ENCODE data around the gene TTF1.

The TTF1 gene

GRCh38 chr9:132404228-132404881 is 2.3 kb downstream of the TTF1 start:
- no peak for DNase-seq

GRCh38 chr9:132401824-132402223 is 4.8 kb downstream of the TTF1 start:
- no peaks in the 10 kb centered on the region for H3K9me3 ChIP-seq (ENCODE audit: severe bottlenecking)
- no peak for DNase-seq
- H3K36me3 ChIP-seq: peaks cover 75% of the 10 kb centered on the region
- H3K27me3 ChIP-seq (ENCODE audit: insufficient read depth, low read depth, severe bottlenecking): no peaks in the 10 kb centered on the region
- no peak overlapping the region for H3K4me3 ChIP-seq (ENCODE audit: low read depth, low read length)
- H3K27ac ChIP-seq: no peak overlapping the region
- no peak for TF ChIP-seq CTCF (IDR thresholded peaks at IDR 0.05; ENCODE audit: low read depth, low read length)

More at GRCh38 chr9:132404228-132404881, 2.3 kb downstream of the TTF1 start:
- H3K36me3 ChIP-seq: peaks cover 50% of the 10 kb centered on the region
- peaks cover 4% of the 10 kb centered on the region for H3K27me3 ChIP-seq (ENCODE audit: insufficient read depth, low read depth, severe bottlenecking)
- no peak for TF ChIP-seq CTCF (IDR thresholded peaks at IDR 0.05; ENCODE audit: low read depth, low read length)
- H3K4me3 ChIP-seq (ENCODE audit: low read depth, low read length): no peak overlapping the region
- no peaks in the 10 kb centered on the region for H3K9me3 ChIP-seq (ENCODE audit: severe bottlenecking)
- no peak overlapping the region for H3K27ac ChIP-seq

GRCh38 chr9:132395560-132395959 is 11.1 kb downstream of the TTF1 start:
- peaks cover 94% of the 10 kb centered on the region for H3K36me3 ChIP-seq

GRCh38 chr9:132391449-132391848 is 15.2 kb downstream of the TTF1 start:
- Histone ChIP-seq H3K4me3 (ENCODE audit: low read depth, low read length) (no peak overlapping the region), H3K9me3 (ENCODE audit: severe bottlenecking) (no peaks in the 10 kb centered on the region), H3K36me3 (peaks cover 89% of the 10 kb centered on the region), H3K27ac (no peak overlapping the region), H3K27me3 (ENCODE audit: insufficient read depth, low read depth, severe bottlenecking) (no peaks in the 10 kb centered on the region)
- DNase-seq: no peak
- TF ChIP-seq CTCF (IDR thresholded peaks at IDR 0.05; ENCODE audit: low read depth, low read length): no peak

More at GRCh38 chr9:132395560-132395959, 11.1 kb downstream of the TTF1 start:
- Histone ChIP-seq H3K4me3 (ENCODE audit: low read depth, low read length) (no peak overlapping the region), H3K9me3 (ENCODE audit: severe bottlenecking) (no peaks in the 10 kb centered on the region), H3K27me3 (ENCODE audit: insufficient read depth, low read depth, severe bottlenecking) (no peaks in the 10 kb centered on the region), H3K27ac (peak overlapping the region; percentile 18)
- no peak for TF ChIP-seq CTCF (IDR thresholded peaks at IDR 0.05; ENCODE audit: low read depth, low read length)
- DNase-seq: no peak

GRCh38 chr9:132390966-132391365 is 15.7 kb downstream of the TTF1 start:
- no peak overlapping the region for H3K4me3 ChIP-seq (ENCODE audit: low read depth, low read length)
- no peak for DNase-seq
- H3K27me3 ChIP-seq (ENCODE audit: insufficient read depth, low read depth, severe bottlenecking): no peaks in the 10 kb centered on the region
- no peak for TF ChIP-seq CTCF (IDR thresholded peaks at IDR 0.05; ENCODE audit: low read depth, low read length)
- no peak overlapping the region for H3K27ac ChIP-seq
- H3K36me3 ChIP-seq: peaks cover 89% of the 10 kb centered on the region
- H3K9me3 ChIP-seq (ENCODE audit: severe bottlenecking): no peaks in the 10 kb centered on the region

- TF ChIP-seq CTCF (IDR thresholded peaks at IDR 0.05; ENCODE audit: low read depth, low read length): no peak
These were observed 19.5 kb downstream of the TTF1 start for GRCh38 chr9:132387133-132387532.

More at GRCh38 chr9:132387133-132387532, 19.5 kb downstream of the TTF1 start:
- no peak overlapping the region for H3K27ac ChIP-seq
- no peaks in the 10 kb centered on the region for H3K9me3 ChIP-seq (ENCODE audit: severe bottlenecking)
- no peak for DNase-seq
- H3K4me3 ChIP-seq (ENCODE audit: low read depth, low read length): no peak overlapping the region
- H3K36me3 ChIP-seq: peaks cover 81% of the 10 kb centered on the region
- H3K27me3 ChIP-seq (ENCODE audit: insufficient read depth, low read depth, severe bottlenecking): no peaks in the 10 kb centered on the region
